ENCODE results near the gene ZFP90. TPM values are rescaled to one million over a fixed set of nuclear protein-coding genes. Genes with fewer than 3 reads are reported as not detected.

ZFP90 gene
- total and polyA plus RNA-seq, 9 donors: 16.7 to 50.0 (median 35.9) TPM

DNA sequence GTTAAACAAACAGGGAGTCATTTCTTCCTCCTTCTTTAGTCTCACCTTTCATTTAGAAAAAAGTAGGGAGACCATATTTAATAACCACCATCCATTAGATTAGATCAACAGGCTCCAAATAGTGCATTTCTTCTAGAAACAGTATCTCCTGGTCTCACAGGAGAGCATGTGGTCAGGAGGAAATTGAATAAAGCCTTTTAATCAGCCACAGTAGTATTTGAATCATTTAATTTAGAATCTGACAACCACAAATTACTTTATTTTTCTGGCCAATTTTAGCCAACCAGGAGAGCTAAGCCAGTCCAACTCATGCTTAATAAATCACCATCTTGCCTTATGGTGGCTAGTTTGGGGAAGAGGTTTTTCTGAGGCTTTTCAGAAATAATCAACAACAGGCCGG, 26.3 kb upstream of the ZFP90 start:
- H3K9me3 ChIP-seq: no peaks in the 10 kb centered on the region
- H3K36me3 ChIP-seq: no peaks in the 10 kb centered on the region
- H3K4me3 ChIP-seq: no peak overlapping the region
- H3K27ac ChIP-seq: no peak overlapping the region
- 90 to 93% (median 92%) methylated on average over 1 of the region's 1 CpG for WGBS, 3 donors
- H3K4me1 ChIP-seq (ENCODE audit: insufficient read depth): peaks cover 3% of the 10 kb centered on the region
- H3K27me3 ChIP-seq: no peaks in the 10 kb centered on the region
- intact Hi-C loops (cut with DNase I): loop anchor here in 2 of 4 donors (10.0 kb wide), 1 partner anchor 148 kb away; no protein-coding TSS in a partner anchor
- no peak for DNase-seq
- TF ChIP-seq POLR2A (IDR thresholded peaks at IDR 0.05): no peak
- TF ChIP-seq EP300 (IDR thresholded peaks at IDR 0.05): no peak
- TF ChIP-seq, protein P1, sequence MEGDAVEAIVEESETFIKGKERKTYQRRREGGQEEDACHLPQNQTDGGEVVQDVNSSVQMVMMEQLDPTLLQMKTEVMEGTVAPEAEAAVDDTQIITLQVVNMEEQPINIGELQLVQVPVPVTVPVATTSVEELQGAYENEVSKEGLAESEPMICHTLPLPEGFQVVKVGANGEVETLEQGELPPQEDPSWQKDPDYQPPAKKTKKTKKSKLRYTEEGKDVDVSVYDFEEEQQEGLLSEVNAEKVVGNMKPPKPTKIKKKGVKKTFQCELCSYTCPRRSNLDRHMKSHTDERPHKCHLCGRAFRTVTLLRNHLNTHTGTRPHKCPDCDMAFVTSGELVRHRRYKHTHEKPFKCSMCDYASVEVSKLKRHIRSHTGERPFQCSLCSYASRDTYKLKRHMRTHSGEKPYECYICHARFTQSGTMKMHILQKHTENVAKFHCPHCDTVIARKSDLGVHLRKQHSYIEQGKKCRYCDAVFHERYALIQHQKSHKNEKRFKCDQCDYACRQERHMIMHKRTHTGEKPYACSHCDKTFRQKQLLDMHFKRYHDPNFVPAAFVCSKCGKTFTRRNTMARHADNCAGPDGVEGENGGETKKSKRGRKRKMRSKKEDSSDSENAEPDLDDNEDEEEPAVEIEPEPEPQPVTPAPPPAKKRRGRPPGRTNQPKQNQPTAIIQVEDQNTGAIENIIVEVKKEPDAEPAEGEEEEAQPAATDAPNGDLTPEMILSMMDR (IDR thresholded peaks at IDR 0.05): no peak

DNA sequence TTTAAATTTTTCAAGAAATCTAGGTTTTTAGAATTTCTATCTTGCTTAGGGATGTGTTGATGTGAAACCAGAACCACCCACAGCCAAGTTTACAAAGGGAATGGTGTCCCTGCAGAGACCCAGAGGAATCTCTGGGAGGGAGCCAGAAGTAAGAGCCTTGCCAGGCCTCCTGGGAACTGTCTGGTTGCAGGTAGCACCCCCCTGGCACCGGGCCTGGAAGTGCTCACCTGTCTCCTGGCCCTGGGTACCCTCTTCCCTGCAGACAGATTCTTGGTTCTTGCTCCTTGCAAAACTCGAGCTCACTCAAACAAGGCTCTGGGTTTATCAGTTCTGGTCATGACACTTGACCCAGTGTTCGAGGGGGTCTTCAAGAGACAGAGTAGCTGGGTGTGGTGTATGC, 24.6 kb upstream of the ZFP90 start:
- Histone ChIP-seq H3K27me3 (no peaks in the 10 kb centered on the region), H3K27ac (no peak overlapping the region), H3K4me1 (ENCODE audit: insufficient read depth) (peaks cover 3% of the 10 kb centered on the region), H3K9me3 (no peaks in the 10 kb centered on the region), H3K36me3 (no peaks in the 10 kb centered on the region), H3K4me3 (no peak overlapping the region)
- TF ChIP-seq, protein P1 (IDR thresholded peaks at IDR 0.05): no peak
- TF ChIP-seq POLR2A (IDR thresholded peaks at IDR 0.05) (no peak), EP300 (IDR thresholded peaks at IDR 0.05) (no peak)
- no peak for DNase-seq
- intact Hi-C loops (cut with DNase I): loop anchor here in 2 of 4 donors (10.0 kb wide), 1 partner anchor 150 kb away; no protein-coding TSS in a partner anchor
- WGBS, 3 donors: 50 to 69% (median 68%) methylated on average over 3 of the region's 3 CpGs

DNA sequence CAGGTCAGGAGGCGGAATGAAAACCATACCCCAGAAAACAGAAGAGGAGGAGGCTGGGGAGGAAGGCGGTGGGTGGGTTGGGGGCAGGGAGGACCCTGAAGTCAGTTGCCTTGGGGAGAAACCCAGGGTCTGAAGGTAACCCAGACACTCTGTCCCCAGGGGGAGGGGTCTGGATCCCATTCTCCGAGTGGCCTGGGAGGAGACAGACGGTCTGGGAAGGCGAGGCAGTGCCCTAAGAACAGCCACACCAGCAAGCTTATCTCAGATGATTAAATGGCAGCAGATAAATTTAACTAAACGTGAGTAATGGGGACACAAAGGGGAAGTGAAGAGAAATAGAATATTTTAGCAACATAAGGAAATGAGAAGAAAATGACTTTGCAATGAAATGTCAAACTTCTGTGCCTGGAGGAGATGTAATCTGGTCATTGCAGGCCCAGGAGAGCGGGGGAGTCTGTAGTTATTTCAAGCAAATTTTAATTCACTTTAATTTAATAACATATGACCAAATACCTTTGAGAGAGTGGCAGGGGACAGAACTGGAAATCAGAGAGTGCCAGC, 21.4 kb upstream of the ZFP90 start:
- Histone ChIP-seq H3K27ac (no peak overlapping the region), H3K27me3 (no peaks in the 10 kb centered on the region), H3K36me3 (no peaks in the 10 kb centered on the region), H3K9me3 (no peaks in the 10 kb centered on the region), H3K4me1 (ENCODE audit: insufficient read depth) (no peaks in the 10 kb centered on the region), H3K4me3 (no peak overlapping the region)
- TF ChIP-seq EP300 (IDR thresholded peaks at IDR 0.05) (no peak), POLR2A (IDR thresholded peaks at IDR 0.05) (no peak)
- TF ChIP-seq, protein P1 (IDR thresholded peaks at IDR 0.05): no peak
- WGBS, 3 donors: 77 to 82% (median 77%) methylated on average over 7 of the region's 7 CpGs
- intact Hi-C loops (cut with DNase I): loop anchor here in 2 of 4 donors (10.0 kb wide), 1 partner anchor 153 kb away; no protein-coding TSS in a partner anchor
- no peak for DNase-seq

DNA sequence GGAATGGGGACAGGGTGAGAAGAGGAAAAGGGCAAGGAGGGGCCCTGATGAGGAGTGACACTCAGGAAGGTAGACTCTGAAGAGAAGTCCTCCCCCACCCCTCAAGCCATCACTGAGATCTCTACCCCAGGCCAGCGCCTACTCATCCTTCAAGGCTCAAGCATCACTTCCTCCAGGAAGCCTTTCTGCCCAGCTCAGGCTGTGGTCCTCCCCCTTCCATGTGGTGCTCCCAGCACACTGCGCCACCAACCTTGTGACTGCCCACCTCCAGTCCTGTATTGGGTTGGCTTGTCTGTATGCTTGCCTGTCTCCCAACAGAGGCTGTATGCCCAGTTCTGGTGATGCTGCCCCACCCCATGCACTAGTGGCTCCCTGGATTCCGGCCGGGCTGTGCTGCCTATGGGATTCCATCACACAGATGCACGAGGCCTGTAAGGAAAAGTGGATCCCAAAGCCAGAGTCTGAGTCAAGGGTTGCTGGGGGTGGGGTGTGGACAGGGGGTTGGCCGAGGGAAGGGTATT, 19.8 kb upstream of the ZFP90 start:
- intact Hi-C loops (cut with DNase I): loop anchor here in 2 of 4 donors (10.0 kb wide), 1 partner anchor 154 kb away; no protein-coding TSS in a partner anchor
- no peaks in the 10 kb centered on the region for H3K27me3 ChIP-seq
- H3K36me3 ChIP-seq: no peaks in the 10 kb centered on the region
- H3K4me3 ChIP-seq: no peak overlapping the region
- 88 to 90% (median 88%) methylated on average over 6 of the region's 6 CpGs for WGBS, 3 donors
- no peak for DNase-seq
- no peaks in the 10 kb centered on the region for H3K4me1 ChIP-seq (ENCODE audit: insufficient read depth)
- TF ChIP-seq, protein P1 (IDR thresholded peaks at IDR 0.05): no peak
- TF ChIP-seq EP300 (IDR thresholded peaks at IDR 0.05): no peak
- TF ChIP-seq POLR2A (IDR thresholded peaks at IDR 0.05): no peak
- H3K9me3 ChIP-seq: no peaks in the 10 kb centered on the region
- H3K27ac ChIP-seq: no peak overlapping the region

Data from ovary (tissue), 9 donors.